Loucy (cell line): ENCODE data around the gene EFTUD2.

Experiments
- CTCF ChIP-seq: fragments of 200-600 bp; sonication (generic); conservative IDR thresholded peaks from 2 replicates; pipeline ENCODE4 v1.5.1; 2014; ENCODE audit warnings: mild to moderate bottlenecking, antibody characterized with exemption, low read length
- EZH2phosphoT487 ChIP-seq: fragments of 200-600 bp; IDR thresholded peaks from 2 replicates; pipeline ENCODE4 v1.6.1; 2018; ENCODE audit warnings: antibody characterized with exemption, mild to moderate bottlenecking, moderate library complexity, borderline replicate concordance

GRCh38 chr17:44848961-44849489 lies 50.2 kb downstream of the EFTUD2 start:
- TF ChIP-seq CTCF (no peak), EZH2phosphoT487 (no peak)
